Smooth muscle cell of the umbilical artery (primary cell): ENCODE measurements around the gene CHL1. TPM values are rescaled to one million over a fixed set of nuclear protein-coding genes. Genes with fewer than 3 reads are reported as not detected.

ENCODE experiments used
- total RNA-seq: library from RNA; depleted of rRNA; stranded (reverse); fragments of >200 nt; gene quantifications from 2 replicates; pipeline ENCODE4 v1.2.3, GENCODE V29; 2014

Gene CHL1
- not detected in 2 replicates for total RNA-seq

GRCh38 chr3:196311-197148 is at the start of gene CHL1:
TSS of gene CHL1 (plus strand) at chr3:196763. CDS start at chr3:319777, 123,014 bp downstream.

